H9 (cell line): ENCODE results near the gene P2RX7. TPM values are rescaled to one million over a fixed set of nuclear protein-coding genes. Genes with fewer than 3 reads are reported as not detected.
"Not testable (repeated sequence)": the region's sequence is repeated elsewhere in the genome, so short reads cannot be mapped to it uniquely, and the experiment has no call there.

Experiments
- DNase-seq: peaks from one replicate; pipeline ENCODE4 v3.0.0-alpha.2; 2017
- H2AFZ ChIP-seq: one replicate; pipeline ENCODE4 v1.6.1; 2013; ENCODE audit warnings: mild to moderate bottlenecking, low read length, control low read depth, moderate library complexity
- H2AK5ac ChIP-seq: 2 replicates; pipeline ENCODE4 v1.6.1; 2013; ENCODE audit warnings: low read length, control low read depth, mixed read lengths; ENCODE audit not compliant: insufficient read length
- H2BK120ac ChIP-seq: one replicate; pipeline ENCODE4 v1.6.1; 2013; ENCODE audit warnings: low read depth, mild to moderate bottlenecking, low read length, control low read depth, inconsistent platforms; ENCODE audit not compliant: poor library complexity, severe bottlenecking
- H2BK12ac ChIP-seq: 2 replicates; pipeline ENCODE4 v1.6.1; 2013; ENCODE audit warnings: low read length, control low read depth, mixed read lengths, low read depth; ENCODE audit not compliant: insufficient read length
- H2BK15ac ChIP-seq: 2 replicates; pipeline ENCODE4 v1.6.1; 2013; ENCODE audit warnings: low read depth, low read length, control low read depth
- H2BK20ac ChIP-seq: one replicate; pipeline ENCODE4 v1.6.1; 2013; ENCODE audit warnings: low read depth, mild to moderate bottlenecking, low read length, control low read depth, inconsistent platforms; ENCODE audit not compliant: poor library complexity, severe bottlenecking
- H2BK5ac ChIP-seq: 2 replicates; pipeline ENCODE4 v1.6.1; 2013; ENCODE audit warnings: low read length, control low read depth, mixed read lengths; ENCODE audit not compliant: insufficient read length
- H3K14ac ChIP-seq: 2 replicates; pipeline ENCODE4 v1.6.1; 2013; ENCODE audit warnings: low read length, control low read depth; ENCODE audit not compliant: insufficient read depth
- H3K18ac ChIP-seq: 2 replicates; pipeline ENCODE4 v1.6.1; 2013; ENCODE audit warnings: low read depth, mild to moderate bottlenecking, mixed read lengths, low read length, control low read depth; ENCODE audit not compliant: insufficient read length
- H3K23ac ChIP-seq: 2 replicates; pipeline ENCODE4 v1.6.1; 2013; ENCODE audit warnings: low read length, control low read depth, mixed read lengths, low read depth; ENCODE audit not compliant: insufficient read length
- H3K23me2 ChIP-seq: 2 replicates; pipeline ENCODE4 v1.6.1; 2013; ENCODE audit warnings: low read depth, mild to moderate bottlenecking, mixed read lengths, low read length, control low read depth; ENCODE audit not compliant: insufficient read length, poor library complexity, severe bottlenecking
- H3K27ac ChIP-seq: 2 replicates; pipeline ENCODE4 v1.5.1; 2013; ENCODE audit warnings: low read length, control low read depth, mixed read lengths, low read depth; ENCODE audit not compliant: insufficient read length
- H3K27me3 ChIP-seq: 2 replicates; pipeline ENCODE4 v1.6.1; 2013; ENCODE audit warnings: low read length, control low read depth, inconsistent platforms; ENCODE audit not compliant: insufficient read depth
- H3K4ac ChIP-seq: 2 replicates; pipeline ENCODE4 v1.6.1; 2013; ENCODE audit warnings: low read depth, mild to moderate bottlenecking, control low read depth, inconsistent platforms, low read length, moderate library complexity
- H3K4me1 ChIP-seq: 2 replicates; pipeline ENCODE4 v1.6.1; 2013; ENCODE audit warnings: low read length, control low read depth, inconsistent platforms; ENCODE audit not compliant: insufficient read depth
- H3K4me2 ChIP-seq: 2 replicates; pipeline ENCODE4 v1.6.1; 2013; ENCODE audit warnings: low read length, control low read depth, mixed read lengths; ENCODE audit not compliant: insufficient read length, insufficient read depth
- H3K56ac ChIP-seq: 2 replicates; pipeline ENCODE4 v1.6.1; 2013; ENCODE audit warnings: low read depth, mild to moderate bottlenecking, mixed read lengths, low read length, control low read depth; ENCODE audit not compliant: insufficient read length
- H3K79me1 ChIP-seq: 2 replicates; pipeline ENCODE4 v1.6.1; 2013; ENCODE audit warnings: low read depth, mild to moderate bottlenecking, moderate library complexity, low read length, control low read depth, inconsistent platforms; ENCODE audit not compliant: insufficient read depth, poor library complexity, severe bottlenecking
- H3K79me2 ChIP-seq: 2 replicates; pipeline ENCODE4 v1.6.1; 2013; ENCODE audit warnings: low read length, control low read depth, inconsistent platforms; ENCODE audit not compliant: insufficient read depth
- H3K9ac ChIP-seq: 2 replicates; pipeline ENCODE4 v1.6.1; 2013; ENCODE audit warnings: low read length, control low read depth, mixed read lengths; ENCODE audit not compliant: insufficient read length; ENCODE audit errors: extremely low read depth
- H3K9me3 ChIP-seq: one replicate; pipeline ENCODE4 v1.6.1; 2013; ENCODE audit warnings: low read depth, low read length, inconsistent platforms; ENCODE audit not compliant: control insufficient read depth
- H3T11ph ChIP-seq: one replicate; pipeline ENCODE4 v1.6.1; 2013; ENCODE audit warnings: mild to moderate bottlenecking, low read length, control low read depth, inconsistent platforms
- H4K20me1 ChIP-seq: one replicate; pipeline ENCODE4 v1.6.1; 2013; ENCODE audit not compliant: control insufficient read depth, insufficient read length, insufficient read depth
- H4K5ac ChIP-seq: 2 replicates; pipeline ENCODE4 v1.6.1; 2013; ENCODE audit warnings: low read depth, mild to moderate bottlenecking, mixed read lengths, low read length, control low read depth; ENCODE audit not compliant: insufficient read length
- H4K8ac ChIP-seq: replicated peaks from 2 replicates; pipeline ENCODE4 v1.6.1; 2013; ENCODE audit warnings: low read length, control low read depth, mixed read lengths, low read depth; ENCODE audit not compliant: insufficient read length
- H4K91ac ChIP-seq: 2 replicates; pipeline ENCODE4 v1.6.1; 2013; ENCODE audit warnings: low read depth, mild to moderate bottlenecking, moderate library complexity, mixed read lengths, low read length, control low read depth; ENCODE audit not compliant: insufficient read length
- H3K27ac Mint-ChIP-seq, 3 experiments: 2 replicates in 2 of 3; 3 replicates in 1 of 3; pipeline ENCODE4 v1.8.0; 2020 to 2021; ENCODE audit warnings: mixed read lengths in 3 of 3, mild to moderate bottlenecking in 1 of 3, moderate library complexity in 1 of 3
- H3K27me3 Mint-ChIP-seq: 2 replicates; pipeline ENCODE4 v1.8.0; 2021; ENCODE audit warnings: low read depth, mild to moderate bottlenecking, moderate library complexity, mixed read lengths
- H3K36me3 Mint-ChIP-seq, 3 experiments: 2 replicates in 2 of 3; 3 replicates in 1 of 3; pipeline ENCODE4 v1.8.0; 2020 to 2021; ENCODE audit warnings: low read depth in 3 of 3, mixed read lengths in 3 of 3; ENCODE audit not compliant: insufficient read depth in 1 of 3
- H3K4me1 Mint-ChIP-seq, 2 experiments: 2 replicates each; pipeline ENCODE4 v1.8.0; 2020; ENCODE audit warnings: mixed read lengths in 2 of 2
- H3K4me3 Mint-ChIP-seq, 2 experiments: 2 replicates in 1 of 2; 3 replicates in 1 of 2; pipeline ENCODE4 v1.8.0; 2020 to 2021; ENCODE audit warnings: mild to moderate bottlenecking in 2 of 2, mixed read lengths in 2 of 2, moderate library complexity in 1 of 2
- H3K9me3 Mint-ChIP-seq, 2 experiments: 2 replicates in 1 of 2; 3 replicates in 1 of 2; pipeline ENCODE4 v1.8.0; 2020; ENCODE audit warnings: mild to moderate bottlenecking in 2 of 2, mixed read lengths in 2 of 2, moderate library complexity in 1 of 2
- WGBS: extraction: QIAGEN DNeasy Blood & Tissue Kit; methylation state at CpG from one replicate; pipeline ENCODE4 v1.1.7; 2013; ENCODE audit warnings: missing lambda C conversion rate, low lambda C conversion rate, mixed read lengths; ENCODE audit not compliant: insufficient read length; ENCODE audit errors: extremely low coverage; 5-methylcytosine and 5-hydroxymethylcytosine counted together
- total RNA-seq: library from RNA; stranded (reverse); gene quantifications from 2 replicates; pipeline ENCODE4 v1.2.1, GENCODE V29; 2021
- TF ChIP-seq, protein P1 (sequence below): fragments of 200-600 bp; sonication (generic); conservative IDR thresholded peaks from 3 replicates; pipeline ENCODE4 v1.8.0; 2021; ENCODE audit warnings: antibody characterized with exemption, mild to moderate bottlenecking

P2RX7 gene
- total RNA-seq, 1 experiment from 2014 or later: 0.09 TPM

GRCh38 chr12:121205491-121205890 lies 72.8 kb downstream of the P2RX7 start:
- Histone ChIP-seq H3K27ac (no peak overlapping the region), H4K5ac (no peak overlapping the region), H2AFZ (no peak overlapping the region), H3K79me1 (no peaks in the 10 kb centered on the region), H3K9ac (no peak overlapping the region), H4K20me1 (no peaks in the 10 kb centered on the region), H2BK120ac (no peak overlapping the region), H2BK20ac (no peak overlapping the region), H4K91ac (no peak overlapping the region), H3K4me2 (no peak overlapping the region), H3K18ac (no peak overlapping the region), H3K9me3 (no peaks in the 10 kb centered on the region), H4K8ac (no peak overlapping the region), H2AK5ac (no peak overlapping the region), H3K14ac (no peak overlapping the region), H3K56ac (no peak overlapping the region), H2BK15ac (no peak overlapping the region), H3K4ac (no peak overlapping the region), H3T11ph (no peak overlapping the region), H2BK5ac (no peak overlapping the region), H2BK12ac (no peak overlapping the region), H3K27me3 (no peaks in the 10 kb centered on the region; the same call in 1 of the 2 replicates), H3K79me2 (no peaks in the 10 kb centered on the region), H3K4me1 (no peaks in the 10 kb centered on the region), H3K23me2 (no peaks in the 10 kb centered on the region), H3K23ac (no peak overlapping the region)
- DNase-seq: no peak
- H3K27ac Mint-ChIP-seq: no peak overlapping the region
- H3K4me1 Mint-ChIP-seq: no peaks in the 10 kb centered on the region; a peak in 1 of 4 replicates
- H3K9me3 Mint-ChIP-seq: no peaks in the 10 kb centered on the region; a peak in 1 of 5 replicates
- H3K4me3 Mint-ChIP-seq: no peak overlapping the region
- TF ChIP-seq, protein P1, sequence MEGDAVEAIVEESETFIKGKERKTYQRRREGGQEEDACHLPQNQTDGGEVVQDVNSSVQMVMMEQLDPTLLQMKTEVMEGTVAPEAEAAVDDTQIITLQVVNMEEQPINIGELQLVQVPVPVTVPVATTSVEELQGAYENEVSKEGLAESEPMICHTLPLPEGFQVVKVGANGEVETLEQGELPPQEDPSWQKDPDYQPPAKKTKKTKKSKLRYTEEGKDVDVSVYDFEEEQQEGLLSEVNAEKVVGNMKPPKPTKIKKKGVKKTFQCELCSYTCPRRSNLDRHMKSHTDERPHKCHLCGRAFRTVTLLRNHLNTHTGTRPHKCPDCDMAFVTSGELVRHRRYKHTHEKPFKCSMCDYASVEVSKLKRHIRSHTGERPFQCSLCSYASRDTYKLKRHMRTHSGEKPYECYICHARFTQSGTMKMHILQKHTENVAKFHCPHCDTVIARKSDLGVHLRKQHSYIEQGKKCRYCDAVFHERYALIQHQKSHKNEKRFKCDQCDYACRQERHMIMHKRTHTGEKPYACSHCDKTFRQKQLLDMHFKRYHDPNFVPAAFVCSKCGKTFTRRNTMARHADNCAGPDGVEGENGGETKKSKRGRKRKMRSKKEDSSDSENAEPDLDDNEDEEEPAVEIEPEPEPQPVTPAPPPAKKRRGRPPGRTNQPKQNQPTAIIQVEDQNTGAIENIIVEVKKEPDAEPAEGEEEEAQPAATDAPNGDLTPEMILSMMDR: no peak
- WGBS: no CpG with 5 or more reads among the region's 7 CpGs
- peaks cover 16% of the 10 kb centered on the region for H3K27me3 Mint-ChIP-seq
- H3K36me3 Mint-ChIP-seq: no peaks in the 10 kb centered on the region

DNA sequence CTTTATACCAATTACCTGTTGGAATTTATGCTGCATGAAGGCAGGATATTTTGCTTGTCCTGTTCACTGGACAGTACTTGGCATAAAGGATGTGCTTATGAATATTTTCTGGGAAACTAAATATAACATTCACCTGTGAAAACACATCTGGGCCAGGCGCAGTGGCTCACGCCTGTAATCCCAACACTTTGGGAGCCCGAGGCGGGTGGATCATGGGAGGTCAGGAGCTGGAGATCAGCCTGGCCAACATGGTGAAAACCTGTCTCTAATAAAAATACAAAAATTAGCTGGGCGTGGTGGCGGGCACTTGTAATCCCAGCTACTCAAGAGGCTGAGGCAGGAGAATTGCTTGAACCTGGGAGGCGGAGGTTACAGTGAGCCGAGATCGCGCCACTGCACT lies 75.9 kb downstream of the P2RX7 start:
- not testable (repeated sequence) for H3K4me3 Mint-ChIP-seq, H2BK15ac ChIP-seq
- no CpG with 5 or more reads among the region's 10 CpGs for WGBS

More for the DNA sequence above, 75.9 kb downstream of the P2RX7 start:
- not testable (repeated sequence) for H2AFZ ChIP-seq, H3K4me1 Mint-ChIP-seq, DNase-seq, H3K27ac ChIP-seq, H3T11ph ChIP-seq, H3K4ac ChIP-seq, H2BK20ac ChIP-seq, H3K18ac ChIP-seq, H4K5ac ChIP-seq, H3K79me1 ChIP-seq, H3K14ac ChIP-seq, H2AK5ac ChIP-seq, H3K36me3 Mint-ChIP-seq, H2BK120ac ChIP-seq, H3K27me3 ChIP-seq, H4K8ac ChIP-seq, H2BK12ac ChIP-seq, H4K91ac ChIP-seq, H3K23ac ChIP-seq, H4K20me1 ChIP-seq, H3K9me3 Mint-ChIP-seq, H3K9me3 ChIP-seq, H3K27ac Mint-ChIP-seq, H3K79me2 ChIP-seq, H3K9ac ChIP-seq, H3K4me2 ChIP-seq, H3K23me2 ChIP-seq, H2BK5ac ChIP-seq, H3K4me1 ChIP-seq, H3K56ac ChIP-seq
- peaks cover 19% of the 10 kb centered on the region for H3K27me3 Mint-ChIP-seq
